ENCODE results near the gene ABCA10.

ABCA10 gene

DNA sequence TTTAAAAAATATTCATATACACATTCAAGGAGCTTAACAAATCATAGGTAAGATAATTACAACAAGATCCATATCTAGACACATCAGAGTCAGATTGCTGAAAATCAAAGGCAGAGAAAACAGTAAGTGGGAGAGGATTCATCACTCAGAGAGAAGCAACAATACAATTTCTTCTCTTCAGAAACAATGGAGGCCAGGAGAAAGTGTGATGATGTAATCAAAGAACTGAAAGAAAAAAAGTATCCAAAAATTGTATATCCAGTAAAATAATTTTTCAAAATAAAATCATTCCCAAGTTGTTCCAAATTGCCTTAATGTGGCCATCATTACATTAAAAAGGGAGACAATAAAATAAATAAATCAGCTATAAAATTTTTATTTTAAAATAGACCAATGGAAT lies 69.2 kb downstream of the ABCA10 start:
- DNase-seq: no peak

DNA sequence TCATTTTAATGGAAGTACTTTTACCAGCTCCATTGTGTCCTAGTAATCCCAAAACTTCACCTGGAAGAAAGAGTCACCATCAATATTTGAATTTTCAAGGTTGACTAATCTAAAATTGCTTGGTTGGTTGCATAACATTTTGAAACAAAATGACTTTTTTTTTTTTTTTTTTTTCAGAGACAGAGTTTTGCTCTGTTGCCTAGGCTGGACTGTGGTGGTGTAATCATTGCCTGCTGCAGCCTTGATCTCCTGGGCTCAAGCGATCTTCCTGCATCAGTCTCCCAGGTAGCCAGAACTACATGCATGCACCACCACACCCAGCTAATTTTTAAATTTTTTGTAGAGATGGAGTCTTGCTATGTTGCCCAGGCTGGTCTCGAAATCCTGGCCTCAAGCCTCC lies 74.4 kb downstream of the ABCA10 start:
- no peak for DNase-seq

DNA sequence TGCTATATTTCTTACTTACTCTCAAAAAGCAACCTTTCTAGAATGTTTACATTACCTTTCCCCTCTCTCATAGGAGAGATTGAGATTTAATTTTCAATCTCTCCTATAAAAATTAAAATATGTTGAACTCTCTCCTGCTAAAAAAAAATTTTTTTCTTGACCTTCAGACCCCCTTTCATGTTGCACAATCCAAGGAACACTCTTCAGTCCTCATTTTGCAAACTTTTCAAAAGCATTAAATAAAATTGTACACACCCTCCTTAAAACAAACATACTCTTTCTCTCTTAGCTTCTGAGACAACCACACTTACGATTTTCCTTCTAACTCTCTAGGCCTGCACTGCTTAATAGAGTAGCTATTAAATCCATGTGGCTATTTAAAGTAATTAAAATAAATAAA lies 78.3 kb downstream of the ABCA10 start:
- DNase-seq: no peak

DNA sequence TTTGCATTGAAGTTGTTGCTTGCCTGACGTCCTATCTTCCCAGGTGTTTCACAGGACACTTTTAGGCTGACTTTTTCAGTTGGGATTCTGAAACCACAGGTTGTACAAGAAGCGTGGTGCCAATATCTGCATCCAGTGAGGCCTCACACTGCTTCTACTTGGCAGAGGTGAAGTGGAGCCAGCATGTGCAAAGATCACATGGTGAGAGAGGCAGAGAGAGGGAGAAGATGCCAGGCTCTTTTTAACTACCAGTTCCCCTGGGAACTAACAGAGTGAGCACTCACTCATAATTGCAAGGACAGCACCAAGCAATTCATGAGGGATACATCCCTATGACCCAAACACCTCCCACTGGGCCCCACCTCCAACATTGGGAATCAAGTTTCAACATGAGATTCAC lies 81.2 kb downstream of the ABCA10 start:
- DNase-seq: no peak

DNA sequence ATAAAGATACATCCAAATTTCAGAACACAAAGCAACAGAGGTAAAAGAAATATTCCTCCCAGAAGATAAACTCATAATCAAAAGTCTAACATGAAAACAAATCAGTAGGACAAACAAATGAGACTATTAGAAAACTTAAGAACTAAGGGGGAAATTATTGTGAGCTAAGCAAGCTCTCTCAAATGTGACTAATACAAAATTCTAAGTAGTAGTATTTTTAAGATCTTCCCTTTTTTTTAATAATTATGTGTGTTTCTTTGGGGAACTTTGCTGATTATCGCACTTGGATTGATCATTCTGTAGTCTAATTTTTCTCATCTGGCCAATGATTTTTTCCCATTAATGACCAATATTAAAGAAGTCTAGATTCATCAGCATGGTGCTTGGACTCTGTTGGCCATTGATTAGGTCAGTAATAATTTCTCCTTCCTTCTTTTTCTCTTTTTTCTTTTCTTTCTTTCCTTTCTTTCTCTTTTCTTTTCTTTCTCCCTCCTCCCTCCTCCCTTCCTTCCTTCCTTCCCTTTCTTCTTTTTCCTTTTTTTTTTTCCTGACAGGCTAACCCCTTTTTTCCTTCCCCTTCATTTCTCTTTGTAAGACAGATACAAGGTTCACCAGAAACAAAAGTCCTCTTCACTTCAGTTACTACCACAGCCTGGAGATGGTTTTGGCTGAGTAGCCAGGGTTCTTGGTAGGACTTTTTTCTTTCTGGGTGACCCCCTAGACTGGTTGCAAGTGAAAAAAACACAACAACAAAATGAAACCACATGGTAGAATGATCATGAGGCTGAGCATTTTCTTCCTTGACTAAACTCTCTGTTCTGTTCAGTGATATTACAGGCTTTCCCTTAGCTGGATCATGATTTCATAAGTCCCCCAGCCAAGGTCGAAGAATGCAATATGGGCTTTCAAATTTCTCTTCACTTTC lies 84.0 kb downstream of the ABCA10 start:
- DNase-seq: no peak

DNA sequence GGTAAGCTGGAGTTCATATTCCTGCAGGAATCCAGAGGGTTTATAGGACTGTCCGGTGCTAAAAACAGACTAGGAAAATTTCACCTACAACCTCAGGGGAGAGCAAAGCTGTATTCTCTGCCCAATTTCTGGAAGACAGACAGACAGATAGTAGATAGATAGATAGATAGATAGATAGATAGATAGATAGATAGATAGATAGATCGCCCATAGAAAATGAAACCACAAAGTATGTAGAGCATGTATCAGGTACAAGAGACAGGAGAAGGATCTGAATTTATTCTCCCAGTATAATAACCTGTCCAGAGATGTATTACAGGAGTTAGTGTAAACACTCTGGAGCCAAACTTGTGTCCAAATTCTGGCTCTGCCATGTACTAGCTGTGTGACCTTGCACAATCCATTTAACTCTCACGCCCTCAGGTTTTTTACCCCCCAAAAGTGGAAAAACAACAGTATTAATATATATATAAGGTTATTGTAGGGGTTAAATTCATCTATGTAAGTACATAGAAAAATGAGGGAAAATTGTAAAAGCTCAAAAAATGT lies 84.9 kb downstream of the ABCA10 start:
- DNase-seq: no peak

DNA sequence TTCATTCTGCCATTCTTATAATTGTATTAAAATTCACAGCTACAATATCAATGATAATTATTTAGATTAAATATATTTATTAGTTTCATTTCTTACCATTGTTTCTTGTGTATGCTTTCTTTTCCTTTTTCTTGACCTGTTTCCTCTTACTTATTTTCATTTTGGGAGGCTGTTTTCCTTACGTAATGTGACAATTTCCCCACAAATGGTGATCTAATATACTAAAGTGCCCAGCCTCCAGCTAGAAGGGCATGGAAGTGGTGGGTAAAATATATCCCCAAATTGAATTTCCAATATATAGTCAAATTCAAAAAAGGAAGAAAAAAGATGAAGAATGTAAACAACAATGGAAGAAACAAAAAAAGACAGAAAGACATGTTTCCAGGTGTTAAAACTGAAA lies 85.5 kb downstream of the ABCA10 start:
- DNase-seq: no peak

DNA sequence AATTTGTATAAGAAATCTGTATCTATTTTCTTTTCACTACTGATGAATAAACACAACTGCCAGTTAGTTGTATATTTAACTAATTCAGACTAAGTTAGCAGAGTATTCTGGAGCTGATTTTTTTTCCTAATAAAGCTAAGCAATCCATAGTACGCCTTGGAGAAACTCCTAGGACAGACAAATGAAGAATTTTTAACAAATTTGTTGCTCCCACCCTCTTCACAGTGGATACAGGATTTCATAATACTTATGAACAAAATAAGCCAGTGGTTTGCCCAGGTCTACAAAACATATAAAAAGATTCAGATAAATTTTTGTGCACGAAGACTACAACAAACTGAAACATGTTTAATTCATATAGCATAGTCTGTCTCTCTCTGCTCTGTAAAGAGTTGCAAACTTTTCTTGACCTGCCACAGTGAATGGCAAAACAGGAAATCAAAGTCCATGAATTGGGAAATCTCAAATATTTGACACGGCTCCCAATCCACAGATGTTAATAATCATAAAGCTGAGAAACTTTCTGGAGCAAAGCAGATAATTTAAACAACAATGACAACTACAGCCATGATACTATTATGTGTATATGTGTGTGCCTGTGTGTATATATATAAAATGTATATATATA lies 86.3 kb downstream of the ABCA10 start:
- DNase-seq: no peak

DNA sequence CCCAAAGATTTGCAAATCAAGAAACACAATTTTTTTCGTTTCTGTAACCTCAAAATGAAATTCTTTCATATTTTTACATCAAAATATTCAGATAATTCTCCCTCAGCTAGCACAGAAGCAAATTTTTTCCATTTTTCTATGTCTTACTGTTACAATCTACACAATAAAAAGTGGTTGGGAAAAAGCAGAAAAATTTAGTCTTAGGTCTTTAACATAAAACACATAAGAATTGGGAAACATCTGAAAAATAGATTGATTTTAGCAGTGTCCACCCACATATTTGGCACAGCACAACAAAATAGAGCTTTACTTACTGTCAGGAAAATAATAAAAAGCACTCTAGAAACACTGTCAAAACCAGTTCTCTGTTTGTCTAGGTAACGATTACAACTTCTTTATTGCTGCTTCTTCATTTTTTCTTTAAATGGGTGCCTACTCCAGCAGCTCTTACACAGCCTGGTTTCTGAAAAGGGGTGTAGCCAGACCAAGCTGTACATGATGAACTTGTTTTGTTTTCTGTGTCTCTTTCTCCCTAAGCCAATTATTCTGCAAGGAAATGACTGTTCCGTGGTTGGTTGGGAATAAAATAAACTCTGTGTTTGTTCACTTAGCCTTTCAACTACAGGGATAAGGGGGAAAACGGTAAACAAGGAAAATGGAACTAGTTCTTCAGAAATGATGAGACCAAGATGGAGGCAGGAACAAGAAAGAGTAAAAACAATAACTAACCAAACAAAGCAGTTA lies 87.0 kb downstream of the ABCA10 start, which contains the start of gene ABCA6:
ABCA6 (minus strand) TSS at position 465 of the 744 bp plus-strand sequence. CDS start 1,192 bp downstream, outside the sequence.
- no peak for DNase-seq

DNA sequence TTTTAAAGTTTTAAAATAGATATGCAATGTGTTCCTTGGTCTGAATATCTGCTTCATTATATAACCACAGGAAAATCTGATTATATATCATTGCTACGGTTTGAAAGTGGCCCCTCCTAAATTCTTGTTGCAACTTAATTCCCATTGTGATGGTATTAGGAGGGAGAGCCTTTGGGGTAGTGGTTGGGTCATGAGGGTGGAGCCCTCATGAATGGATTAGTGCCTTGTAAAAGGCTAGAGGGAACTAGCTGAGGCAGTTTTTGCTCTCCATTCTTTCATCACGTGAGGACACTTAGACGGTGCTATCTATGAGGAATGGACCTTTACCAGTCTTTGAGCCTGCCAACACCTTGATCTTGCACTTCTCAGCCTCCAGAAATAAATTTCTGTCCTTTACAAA lies 94.5 kb downstream of the ABCA10 start:
- no peak for DNase-seq

DNA sequence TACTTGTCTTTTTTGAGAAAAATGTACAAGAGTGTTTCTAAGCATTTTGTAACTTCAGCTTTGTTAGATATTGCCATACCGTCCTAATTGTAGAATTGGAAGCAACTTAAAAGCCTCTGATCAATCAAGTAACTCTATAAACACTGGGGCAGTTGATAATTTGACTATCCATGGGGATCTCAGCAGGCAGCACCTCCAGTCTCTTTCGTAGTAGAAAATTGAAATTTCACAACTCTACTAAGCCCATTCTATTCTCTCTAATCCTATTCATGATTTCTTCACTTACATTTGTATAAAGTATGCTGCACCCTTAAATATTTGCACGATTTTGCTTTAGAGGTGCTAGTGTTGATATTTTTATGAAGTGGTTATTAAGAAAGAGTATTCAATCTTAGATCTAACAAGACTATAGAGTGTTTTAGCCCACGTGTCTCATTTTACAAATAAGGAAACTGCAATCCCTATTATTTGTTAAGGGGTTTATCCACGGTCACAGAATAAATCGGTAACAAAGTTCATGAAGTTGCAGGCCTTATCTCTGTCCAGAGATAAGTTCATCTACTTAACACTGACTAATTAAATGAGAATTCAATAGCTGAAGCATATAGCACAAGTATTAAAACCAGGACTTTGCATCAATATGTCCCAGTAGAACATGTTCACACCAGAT lies 97.9 kb downstream of the ABCA10 start:
- DNase-seq: no peak

DNA sequence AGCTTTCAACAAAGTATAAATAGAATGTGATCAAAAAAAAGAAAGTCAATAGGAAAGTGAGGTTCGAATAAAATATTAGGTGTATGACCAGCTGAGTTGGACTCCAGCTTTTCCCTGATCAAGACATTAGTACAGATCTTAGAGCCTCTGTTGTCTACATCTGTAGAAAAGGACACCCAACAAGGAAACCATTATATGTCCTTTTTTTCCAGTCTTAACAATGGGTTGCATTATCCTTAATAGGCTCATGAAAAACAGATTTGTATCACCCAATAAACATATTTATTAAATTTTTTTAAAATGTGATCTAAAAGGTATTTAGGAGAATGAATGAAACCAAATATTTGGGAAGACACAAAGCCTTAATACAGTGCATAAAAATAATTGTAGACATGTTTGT lies 105.0 kb downstream of the ABCA10 start:
- DNase-seq: no peak

DNA sequence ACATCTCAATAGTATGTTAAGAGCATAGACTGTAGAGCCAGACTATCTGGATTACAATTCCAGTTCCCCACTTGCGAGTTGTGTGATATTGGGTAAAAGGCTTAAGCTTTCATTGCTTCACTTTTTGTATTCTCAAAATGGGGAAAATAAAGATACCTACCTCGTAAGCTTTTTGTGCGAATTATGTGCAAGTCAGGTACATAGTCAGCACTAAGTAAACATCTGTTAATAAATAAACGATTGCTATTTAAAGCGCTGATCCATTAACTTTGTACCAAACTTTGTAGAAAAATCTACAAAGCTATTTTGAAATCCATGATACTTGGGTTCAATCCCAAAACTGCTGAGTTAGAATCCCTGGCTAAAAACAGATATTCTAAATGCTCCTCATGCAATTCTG lies 106.6 kb downstream of the ABCA10 start:
- no peak for DNase-seq

DNA sequence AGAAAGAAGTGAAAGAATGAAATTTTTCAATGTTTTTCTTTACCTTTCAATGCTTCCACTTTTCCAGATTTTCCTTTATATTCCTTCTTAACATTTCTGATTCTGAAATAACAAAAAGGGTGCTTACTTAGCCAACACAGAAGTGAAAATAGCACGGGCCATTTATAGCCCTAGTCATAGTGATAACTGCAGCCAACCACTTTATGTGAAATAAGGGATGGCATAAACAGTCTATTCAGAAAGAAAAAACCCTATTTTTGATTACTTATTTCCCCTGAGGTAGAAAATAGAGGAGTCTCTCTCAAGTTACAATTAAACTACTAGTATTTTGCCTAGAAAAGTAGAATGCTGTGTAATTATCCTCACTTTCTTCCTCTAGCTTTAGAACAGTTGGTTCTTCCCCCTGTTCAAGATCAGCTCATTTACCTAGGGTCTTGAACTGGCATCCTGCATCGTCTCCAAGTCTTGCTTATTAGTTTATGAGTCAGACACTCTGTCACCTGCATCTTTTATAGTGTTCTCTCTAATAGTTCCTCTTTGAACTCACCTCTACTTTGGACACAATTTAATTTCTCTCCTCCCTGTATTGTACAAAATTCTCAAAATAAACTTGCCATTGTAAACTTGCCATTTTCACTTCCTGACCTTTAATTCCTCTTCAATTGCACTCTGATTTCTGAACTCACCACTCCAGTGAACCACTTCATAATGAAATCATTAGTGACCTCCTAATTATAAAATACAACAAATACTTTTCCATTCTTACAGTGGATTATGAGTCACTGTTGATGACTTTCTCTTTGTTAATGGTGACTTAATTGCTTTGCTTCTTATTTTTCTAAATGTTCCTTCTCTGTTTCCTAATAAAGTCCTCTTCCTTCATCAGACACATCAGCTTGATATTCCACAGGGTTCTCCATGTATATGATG lies 110.5 kb downstream of the ABCA10 start:
- no peak for DNase-seq

DNA sequence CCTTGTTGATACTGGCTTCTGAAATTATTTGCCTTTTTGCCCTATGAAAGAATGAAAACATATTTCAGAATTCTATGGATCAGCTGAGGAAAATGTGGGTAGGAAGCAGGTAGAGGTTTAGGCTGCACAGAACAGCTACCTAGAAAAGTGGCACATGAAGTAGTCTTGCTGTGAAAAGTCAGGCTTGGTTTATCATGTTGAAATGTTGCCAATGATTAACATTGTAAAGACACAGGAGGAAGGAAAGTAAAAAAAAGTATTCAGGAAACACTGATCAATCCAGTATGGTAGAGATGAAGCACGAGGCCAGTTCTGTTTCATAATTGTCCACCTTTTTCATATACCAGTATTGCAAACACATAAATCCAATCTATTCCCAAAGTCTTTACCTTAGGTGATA lies 116.8 kb downstream of the ABCA10 start:
- no peak for DNase-seq

DNA sequence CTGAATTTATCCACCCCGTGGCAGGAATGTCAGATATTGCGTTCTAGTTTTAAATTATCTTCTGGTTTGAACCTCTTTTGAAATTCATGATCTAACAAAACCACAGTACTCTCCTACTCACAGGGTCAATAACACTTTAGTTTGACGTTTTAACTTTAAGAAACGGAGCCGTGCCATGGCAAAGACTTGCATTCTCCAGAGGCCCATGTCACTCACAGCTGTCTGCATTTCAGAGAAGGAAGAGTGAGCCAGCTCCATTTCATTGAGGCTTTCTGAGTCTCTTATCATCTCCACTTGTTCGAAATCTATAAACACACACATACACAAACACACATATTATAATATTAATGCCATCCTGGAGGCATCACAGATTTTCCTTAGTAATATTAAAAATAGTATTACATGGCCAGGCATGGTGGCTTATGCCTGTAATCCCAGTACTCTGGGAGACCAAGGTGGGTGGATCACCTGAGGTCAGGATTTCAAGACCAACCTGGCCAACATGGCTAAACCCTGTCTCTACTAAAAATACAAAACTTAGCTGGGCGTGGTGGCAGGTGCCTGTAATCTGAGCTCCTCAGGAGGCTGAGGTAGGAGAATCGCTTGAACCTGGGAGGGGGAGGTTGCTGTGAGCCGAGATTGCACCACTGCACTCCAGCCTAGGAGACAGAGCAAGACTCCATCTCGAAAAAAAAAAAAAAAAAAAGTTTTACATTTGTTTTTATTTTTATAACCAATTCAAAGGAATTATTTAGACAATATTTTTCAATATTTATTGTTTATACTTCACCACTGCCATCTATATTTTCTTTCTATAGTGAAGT lies 122.5 kb downstream of the ABCA10 start:
- DNase-seq: no peak

DNA sequence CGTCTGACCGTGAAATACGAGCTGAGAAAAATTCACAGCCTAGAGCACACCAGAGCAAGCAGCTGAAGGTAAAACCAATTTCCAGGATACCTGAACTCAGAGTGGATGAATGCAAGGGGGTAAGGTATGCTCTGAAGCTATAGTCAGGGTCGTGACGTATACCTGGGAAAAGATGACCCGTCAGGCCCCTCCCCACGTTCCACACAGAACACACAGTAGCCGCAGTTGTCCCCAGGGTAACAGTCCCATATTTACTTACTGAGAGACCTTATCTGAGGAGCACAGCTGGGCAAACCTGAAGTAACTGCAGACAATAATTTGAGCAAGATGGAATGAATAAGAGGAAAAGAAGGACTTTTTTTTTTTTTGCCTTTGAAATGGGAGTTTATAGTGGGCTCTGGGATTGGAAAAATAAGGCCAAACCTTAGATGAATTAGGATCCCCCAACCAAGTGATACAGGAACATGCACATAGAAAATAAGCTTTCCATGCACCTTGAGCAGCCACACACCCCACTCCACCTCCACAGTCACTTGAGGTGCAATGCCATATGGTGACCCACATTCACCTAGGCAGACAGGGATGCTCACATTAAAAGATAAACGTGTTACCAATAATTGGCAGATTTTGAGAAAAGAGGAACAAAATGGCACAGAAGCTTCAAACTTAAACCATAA lies 124.9 kb downstream of the ABCA10 start:
- DNase-seq: no peak

DNA sequence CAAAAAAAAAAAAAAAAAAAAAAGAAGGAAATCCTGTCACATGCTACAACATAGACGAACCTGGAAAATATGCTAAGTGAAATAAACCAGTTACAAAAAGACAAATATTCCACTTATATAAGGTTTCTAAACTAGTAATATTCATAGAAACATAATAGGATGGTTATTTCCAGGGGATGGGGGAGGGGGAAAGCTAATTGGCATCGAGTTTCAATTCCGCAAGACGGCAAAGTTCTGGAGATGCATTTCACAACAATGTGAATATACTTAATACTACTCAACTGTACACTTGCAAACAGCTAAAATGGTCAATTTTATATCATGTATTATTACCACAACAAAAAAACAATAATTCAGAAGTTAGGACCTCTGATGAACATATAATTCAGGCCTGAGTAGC lies 130.0 kb downstream of the ABCA10 start:
- DNase-seq: no peak

All from GOT3 (cell line).